Measurements from ENCODE around the gene HIPK3.
"Not testable (repeated sequence)": the region's sequence is repeated elsewhere in the genome, so short reads cannot be mapped to it uniquely, and the experiment has no call there.

Gene HIPK3

GRCh38 chr11:33258631-33259205 is 1.5 kb downstream of the HIPK3 start:
- DNase-seq (ENCODE audit: low read depth in 3 of 3) = no peak

GRCh38 chr11:33259869-33260268 is 2.7 kb downstream of the HIPK3 start:
- no peak for DNase-seq (ENCODE audit: low read depth in 3 of 3)

DNA sequence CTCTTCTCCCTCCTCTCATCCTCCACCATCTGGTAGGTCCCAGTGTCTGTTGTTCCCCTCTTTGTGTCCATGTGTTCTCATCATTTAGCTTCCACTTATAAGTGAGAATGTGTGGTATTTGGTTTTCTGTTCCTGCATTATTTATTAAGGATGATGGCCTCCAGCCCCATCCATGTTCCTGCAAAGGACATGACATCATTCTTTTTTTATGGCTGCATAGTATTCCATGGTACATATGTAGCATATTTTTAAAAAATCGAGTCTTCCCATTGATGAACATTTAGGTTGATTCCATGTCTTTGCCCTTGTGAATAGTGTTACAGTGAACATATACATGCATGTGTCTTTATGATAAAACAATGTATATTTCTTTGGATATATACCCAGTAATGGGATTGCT is 4.2 kb downstream of the HIPK3 start:
- DNase-seq (ENCODE audit: low read depth in 3 of 3) = not testable (repeated sequence)

DNA sequence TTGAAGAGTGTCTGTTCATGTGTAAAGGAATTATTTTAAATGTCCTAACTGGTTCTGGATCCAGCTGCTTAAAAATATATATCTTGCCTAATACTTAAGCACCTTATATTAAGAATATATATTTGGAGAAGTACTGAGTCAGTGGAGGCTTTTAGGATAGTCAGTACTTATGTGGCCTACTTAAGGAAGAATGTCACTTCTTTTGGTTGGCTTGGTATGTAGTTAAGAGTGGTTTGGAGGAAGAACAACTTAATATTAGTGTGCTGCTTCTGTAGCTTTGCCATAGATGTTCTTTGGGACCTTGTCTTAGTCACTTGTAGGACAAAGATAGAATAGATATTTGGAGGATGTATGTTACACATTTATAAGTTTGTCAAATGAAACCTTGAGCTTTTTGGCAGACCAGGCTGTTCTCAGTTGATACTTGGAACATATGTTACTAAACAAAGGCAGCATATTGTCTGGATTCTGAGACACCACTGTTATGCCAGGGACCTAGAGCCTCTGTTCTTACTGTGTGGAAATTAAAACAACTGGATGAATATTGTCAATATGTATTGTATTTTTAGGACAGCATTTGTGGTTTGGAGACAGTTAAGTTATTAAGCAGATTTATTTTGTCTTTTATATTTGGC is 4.9 kb downstream of the HIPK3 start:
- DNase-seq (ENCODE audit: low read depth in 3 of 3) = no peak

- DNase-seq (ENCODE audit: low read depth in 3 of 3) = no peak
Observed at GRCh38 chr11:33263549-33263948, 6.4 kb downstream of the HIPK3 start.

- DNase-seq (ENCODE audit: low read depth in 3 of 3) = no peak
Observed at GRCh38 chr11:33264926-33265325, 7.7 kb downstream of the HIPK3 start.

- DNase-seq (ENCODE audit: low read depth in 3 of 3) = no peak
Observed at GRCh38 chr11:33266393-33267215, 9.4 kb downstream of the HIPK3 start.

- DNase-seq (ENCODE audit: low read depth in 3 of 3) = no peak
Observed at GRCh38 chr11:33268945-33269540, 11.9 kb downstream of the HIPK3 start.

DNA sequence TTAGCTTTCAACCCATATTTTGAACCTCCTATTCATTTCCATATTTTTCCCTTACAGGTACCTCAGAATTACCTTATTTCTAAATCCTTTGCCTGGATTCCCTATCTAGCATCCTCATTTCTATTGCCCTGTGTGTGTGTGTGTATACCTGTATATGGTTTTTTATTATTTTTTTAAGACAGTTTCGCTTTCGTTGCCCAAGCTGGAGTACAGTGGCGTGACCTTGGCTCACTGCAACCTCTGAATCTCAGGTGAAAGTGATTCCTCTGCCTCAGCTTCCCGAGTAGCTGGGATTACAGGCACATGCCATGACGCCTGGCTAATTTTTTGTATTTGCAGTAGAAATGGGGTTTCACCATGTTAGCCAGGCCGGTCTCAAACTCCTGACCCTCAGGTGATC is 12.6 kb downstream of the HIPK3 start:
- no peak for DNase-seq (ENCODE audit: low read depth in 3 of 3)

DNA sequence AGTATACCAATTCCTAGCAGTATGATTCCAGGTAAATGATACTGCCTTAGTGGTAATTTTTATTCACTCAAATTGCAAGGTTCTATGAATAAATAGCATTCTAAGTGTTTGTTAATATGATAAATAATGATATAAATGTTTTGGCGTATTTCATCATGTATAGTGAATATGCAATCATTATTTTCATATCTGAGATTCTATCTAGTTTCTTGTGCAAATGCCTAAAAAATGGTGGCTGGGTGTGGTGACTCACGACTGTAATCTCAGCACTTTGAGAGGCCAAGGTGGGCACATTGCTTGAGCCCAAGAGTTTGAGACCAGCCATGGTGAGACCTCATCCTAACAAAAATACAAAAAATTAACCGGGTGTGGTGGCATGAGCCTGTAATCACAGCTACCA is 13.9 kb downstream of the HIPK3 start:
- DNase-seq (ENCODE audit: low read depth in 3 of 3) = no peak

- DNase-seq (ENCODE audit: low read depth in 3 of 3) = no peak
Observed at GRCh38 chr11:33272338-33273107, 15.3 kb downstream of the HIPK3 start.

DNA sequence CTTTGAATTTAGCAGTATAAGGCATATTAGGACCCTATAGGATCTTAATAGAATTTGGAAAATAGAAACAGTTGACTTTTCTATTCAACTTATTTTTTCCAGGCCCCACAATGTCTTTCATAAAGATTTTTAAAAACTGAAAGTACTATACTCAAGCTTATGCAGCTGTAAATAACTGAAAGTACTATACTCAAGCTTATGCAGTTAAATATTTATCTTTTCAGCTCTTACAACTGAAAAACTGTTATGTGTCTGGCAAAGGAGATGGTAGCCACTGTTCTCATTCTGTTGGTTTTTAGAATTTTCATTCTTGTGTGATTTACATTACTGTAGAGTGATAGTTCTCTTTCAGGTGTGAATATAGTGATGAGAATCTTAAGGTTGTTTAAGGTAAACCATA is 16.5 kb downstream of the HIPK3 start:
- DNase-seq (ENCODE audit: low read depth in 3 of 3) = no peak

- DNase-seq (ENCODE audit: low read depth in 3 of 3) = no peak
Observed at GRCh38 chr11:33280411-33280810, 23.2 kb downstream of the HIPK3 start.

DNA sequence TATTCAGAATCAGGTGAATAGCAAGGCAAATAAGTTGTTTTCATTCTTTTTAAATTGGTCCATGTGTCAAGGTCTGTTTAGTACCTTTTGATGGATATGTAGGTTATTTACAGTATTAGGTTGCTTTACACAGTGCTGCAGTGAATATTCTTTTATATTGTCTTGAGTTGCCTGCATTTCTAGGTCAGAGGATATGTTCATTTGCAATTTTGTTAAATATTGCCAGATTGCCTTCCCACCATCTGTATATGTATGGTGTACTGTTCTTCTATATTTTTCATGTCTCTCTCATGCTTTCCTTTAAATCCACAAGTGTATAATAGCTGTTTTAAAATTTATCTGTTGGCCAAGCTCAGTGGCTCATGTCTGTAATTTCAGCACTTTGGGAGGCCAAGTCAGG is 24.6 kb downstream of the HIPK3 start:
- no peak for DNase-seq (ENCODE audit: low read depth in 3 of 3)

GRCh38 chr11:33284818-33285217 is 27.6 kb downstream of the HIPK3 start:
- no peak for DNase-seq (ENCODE audit: low read depth in 3 of 3)

DNA sequence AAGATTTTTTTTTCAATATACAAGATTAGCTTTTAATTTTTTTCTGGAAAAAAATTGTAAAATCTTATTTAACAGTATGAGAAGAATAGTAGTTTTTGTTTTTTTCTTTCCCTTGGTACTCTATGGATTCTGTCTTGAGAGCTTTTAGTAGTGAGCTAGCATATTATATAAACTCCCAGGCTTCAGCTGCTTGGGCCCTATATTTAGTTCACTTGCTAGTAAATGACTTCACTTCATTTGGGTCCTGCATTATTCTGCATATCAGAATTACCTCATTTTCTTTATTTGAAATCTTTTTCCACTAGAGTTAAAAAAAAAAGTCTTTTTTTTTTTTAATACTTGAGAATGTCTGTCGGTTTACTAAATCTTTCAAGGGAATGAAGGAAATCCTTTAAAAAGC is 33.1 kb downstream of the HIPK3 start:
- no peak for DNase-seq (ENCODE audit: low read depth in 3 of 3)

DNA sequence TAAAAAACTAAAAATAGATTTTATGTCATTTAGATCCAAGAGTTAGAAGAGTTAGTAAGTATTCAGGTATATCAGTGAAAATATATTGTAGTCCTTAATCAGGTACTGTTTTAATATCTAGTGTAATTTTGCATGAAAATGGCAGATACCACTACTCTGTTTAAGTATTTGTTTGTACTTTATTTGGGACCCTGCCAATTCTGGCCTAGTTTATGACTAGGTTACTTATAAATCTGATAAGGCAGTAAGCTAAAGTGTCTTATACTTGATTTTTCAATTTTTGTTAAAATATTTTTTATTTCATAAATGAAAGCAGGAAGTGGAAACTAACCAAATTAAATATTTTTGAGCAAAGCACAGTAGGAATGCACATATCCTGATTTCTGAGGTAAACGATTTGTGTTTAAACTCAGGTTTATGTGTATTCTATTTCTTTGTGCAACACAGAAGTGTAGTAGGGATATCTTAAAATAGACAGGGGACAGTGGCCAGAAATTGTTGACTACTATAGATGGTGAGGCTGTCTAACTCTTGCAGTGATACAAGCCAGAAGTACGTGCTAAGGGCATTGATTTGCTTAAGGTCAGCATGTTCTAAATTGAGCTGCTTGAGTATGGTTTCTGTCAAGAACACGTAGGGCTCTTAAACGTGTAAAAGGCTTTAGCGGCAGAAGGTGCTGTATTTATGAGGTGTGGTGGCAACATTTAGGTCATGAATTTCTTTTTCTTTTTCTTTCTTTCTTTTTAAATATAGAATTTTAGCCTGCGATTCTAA is 34.0 kb downstream of the HIPK3 start:
- DNase-seq (ENCODE audit: low read depth in 3 of 3) = no peak

- no peak for DNase-seq (ENCODE audit: low read depth in 3 of 3)
Observed at GRCh38 chr11:33292311-33292710, 35.1 kb downstream of the HIPK3 start.

- DNase-seq (ENCODE audit: low read depth in 3 of 3) = no peak
Observed at GRCh38 chr11:33294224-33294623, 37.0 kb downstream of the HIPK3 start.

- DNase-seq (ENCODE audit: low read depth in 3 of 3) = no peak
Observed at GRCh38 chr11:33294797-33295196, 37.6 kb downstream of the HIPK3 start.

GRCh38 chr11:33296695-33297094 is 39.5 kb downstream of the HIPK3 start:
- DNase-seq (ENCODE audit: low read depth in 3 of 3) = no peak

Data from stimulated activated CD4-positive, alpha-beta T cell treated with anti-CD3 and anti-CD28 coated beads, TNF-alpha, amount 100 ng/mL, for 24 hours (primary cell).